Gastroesophageal sphincter (tissue), 4 donors: Measurements from ENCODE around the gene PIP5K1C. TPM values are rescaled to one million over a fixed set of nuclear protein-coding genes. Genes with fewer than 3 reads are reported as not detected.
A peak's percentile ranks its signal among the peaks of the same experiment; 100 is the strongest.

ENCODE experiments used
- ATAC-seq: fragments of 150-250 bp; one replicate; pipeline ENCODE4 v1.9.1; 2016; ENCODE audit warnings: mild to moderate bottlenecking, moderate library complexity
- H3K27ac ChIP-seq, 4 donors: fragments of 200-600 bp; sonication (generic) in 3 of 4; 1 replicate in 3 of 4; 2 replicates in 1 of 4; pipeline ENCODE4 v1.5.1; 2016 to 2019
- H3K27me3 ChIP-seq: fragments of 200-600 bp; sonication (generic); one replicate; pipeline ENCODE4 v1.5.1; 2019
- H3K36me3 ChIP-seq, 2 donors: fragments of 200-600 bp; sonication (generic); one replicate each; pipeline ENCODE4 v1.5.1; 2019; ENCODE audit warnings: control low read depth in 1 of 2
- H3K4me1 ChIP-seq, 3 donors: fragments of 200-600 bp; sonication (generic); 1 replicate in 2 of 3; 2 replicates in 1 of 3; pipeline ENCODE4 v1.5.1; 2016 to 2019; ENCODE audit warnings: control low read depth in 2 of 3
- H3K4me3 ChIP-seq, 2 donors: fragments of 200-600 bp; sonication (generic); one replicate each; pipeline ENCODE4 v1.5.1; 2019; ENCODE audit warnings: mild to moderate bottlenecking in 1 of 2, moderate library complexity in 1 of 2
- H3K9me3 ChIP-seq, 3 donors: fragments of 200-600 bp; sonication (generic); one replicate each; pipeline ENCODE4 v1.5.1; 2017 to 2019; ENCODE audit warnings: control low read depth in 2 of 3
- CTCF ChIP-seq, 4 experiments: fragments of 200-600 bp in 2 of 4; fragments of 450-650 bp in 2 of 4; sonication (generic) in 1 of 4; IDR thresholded peaks; one replicate each; pipeline ENCODE4 v1.5.1; 2017 to 2019; ENCODE audit warnings: antibody characterized with exemption in 4 of 4, mild to moderate bottlenecking in 2 of 4, moderate library complexity in 2 of 4
- EP300 ChIP-seq: sonication (generic); formaldehyde crosslinking; IDR thresholded peaks from one replicate; pipeline ENCODE4 v1.6.1; 2017; ENCODE audit warnings: antibody characterized with exemption, mild to moderate bottlenecking
- POLR2A ChIP-seq, 2 donors: fragments of 450-650 bp; IDR thresholded peaks; one replicate each; pipeline ENCODE4 v1.6.1; 2017; ENCODE audit warnings: antibody characterized with exemption in 2 of 2, mild to moderate bottlenecking in 2 of 2, moderate library complexity in 1 of 2
- POLR2AphosphoS5 ChIP-seq: sonication (generic); formaldehyde crosslinking; IDR thresholded peaks from one replicate; pipeline ENCODE4 v1.6.1; 2017; ENCODE audit warnings: antibody characterized with exemption
- WGBS, 2 donors: methylation state at CpG; one replicate each; pipeline ENCODE4 v1.1.5; 2018; ENCODE audit warnings: low coverage in 1 of 2; 5-methylcytosine and 5-hydroxymethylcytosine counted together
- total RNA-seq, 4 donors: library from RNA; depleted of rRNA; stranded (reverse); fragments of >200 nt; gene quantifications; one replicate each; pipeline ENCODE4 v1.1.0, GENCODE V29; 2016

Gene PIP5K1C
- total RNA-seq, 4 donors from 2014 or later = 50.8 to 165 (median 61.5) TPM

- Histone ChIP-seq H3K27me3 (no peaks in the 10 kb centered on the region), H3K9me3 (peaks cover 0 to 6% (median 0%) of the 10 kb centered on the region in 3 donors), H3K4me1 (peaks cover 0 to 61% (median 20%) of the 10 kb centered on the region in 3 donors), H3K4me3 (no peak overlapping the region), H3K27ac (peak overlapping the region in 3 of 4 donors; percentile 44 to 79 (median 61)), H3K36me3 (peaks cover 0 to 25% of the 10 kb centered on the region in 2 donors)
- ATAC-seq = no peak
- 80 to 84% methylated on average over 5 to 8 of the region's 10 CpGs for WGBS, 2 donors
- no peak for TF ChIP-seq EP300
- TF ChIP-seq POLR2A (IDR thresholded peaks at IDR 0.05) = no peak
- TF ChIP-seq CTCF (IDR thresholded peaks at IDR 0.05) = no peak
- no peak for TF ChIP-seq POLR2AphosphoS5
Observed at GRCh38 chr19:3682286-3682685, 18.0 kb downstream of the PIP5K1C start.

- 87 to 93% methylated on average over 4 to 11 of the region's 12 CpGs for WGBS, 2 donors
- Histone ChIP-seq H3K9me3 (peaks cover 0 to 6% (median 0%) of the 10 kb centered on the region in 3 donors), H3K36me3 (peaks cover 0 to 25% of the 10 kb centered on the region in 2 donors), H3K27me3 (no peaks in the 10 kb centered on the region), H3K27ac (peak overlapping the region in 2 of 4 donors; percentile 44 to 79), H3K4me1 (peaks cover 0 to 56% (median 14%) of the 10 kb centered on the region in 3 donors), H3K4me3 (no peak overlapping the region)
- TF ChIP-seq CTCF (IDR thresholded peaks at IDR 0.05) (no peak), EP300 (no peak), POLR2AphosphoS5 (no peak), POLR2A (IDR thresholded peaks at IDR 0.05) (no peak)
- no peak for ATAC-seq
Observed at GRCh38 chr19:3680939-3681338, 19.3 kb downstream of the PIP5K1C start.

GRCh38 chr19:3679581-3679980 is 20.7 kb downstream of the PIP5K1C start:
- no peak overlapping the region for H3K4me3 ChIP-seq
- H3K36me3 ChIP-seq = peaks cover 0 to 20% of the 10 kb centered on the region in 2 donors
- WGBS, 2 donors = 92% methylated on average over 7 of the region's 13 CpGs; no CpG with 5 or more reads in 1 of the 2 donors
- peaks cover 0 to 5% (median 0%) of the 10 kb centered on the region in 3 donors for H3K9me3 ChIP-seq
- H3K27ac ChIP-seq = peak overlapping the region in 2 of 4 donors; percentile 0 to 100
- peaks cover 0 to 62% (median 14%) of the 10 kb centered on the region in 3 donors for H3K4me1 ChIP-seq
- H3K27me3 ChIP-seq = no peaks in the 10 kb centered on the region
- no peak for ATAC-seq
- TF ChIP-seq POLR2A (IDR thresholded peaks at IDR 0.05) (no peak), CTCF (IDR thresholded peaks at IDR 0.05) (no peak), EP300 (no peak), POLR2AphosphoS5 (no peak)

- 80 to 100% methylated on average over 1 of the region's 12 CpGs for WGBS, 2 donors
- H3K4me3 ChIP-seq = no peak overlapping the region
- no peaks in the 10 kb centered on the region for H3K27me3 ChIP-seq
- H3K36me3 ChIP-seq = peaks cover 0 to 17% of the 10 kb centered on the region in 2 donors
- peak overlapping the region in 1 of 4 donors; percentile 100 for H3K27ac ChIP-seq
- no peak for ATAC-seq
- peaks cover 0 to 62% (median 14%) of the 10 kb centered on the region in 3 donors for H3K4me1 ChIP-seq
- H3K9me3 ChIP-seq = peaks cover 0 to under 1% (median 0%) of the 10 kb centered on the region in 3 donors
- TF ChIP-seq POLR2A (IDR thresholded peaks at IDR 0.05) (no peak), CTCF (IDR thresholded peaks at IDR 0.05) (no peak), POLR2AphosphoS5 (no peak), EP300 (no peak)
Observed at GRCh38 chr19:3679138-3679537, 21.1 kb downstream of the PIP5K1C start.

- Histone ChIP-seq H3K4me1 (peaks cover 0 to 62% (median 7%) of the 10 kb centered on the region in 3 donors), H3K27ac (peak overlapping the region in 1 of 4 donors; percentile 100), H3K9me3 (no peaks in the 10 kb centered on the region), H3K4me3 (no peak overlapping the region), H3K36me3 (peaks cover 0 to 20% of the 10 kb centered on the region in 2 donors), H3K27me3 (no peaks in the 10 kb centered on the region)
- 85 to 95% methylated on average over 3 of the region's 3 CpGs for WGBS, 2 donors
- TF ChIP-seq EP300 (no peak), CTCF (IDR thresholded peaks at IDR 0.05) (no peak), POLR2A (IDR thresholded peaks at IDR 0.05) (no peak), POLR2AphosphoS5 (no peak)
- ATAC-seq = no peak
Observed at GRCh38 chr19:3678188-3678587, 22.1 kb downstream of the PIP5K1C start.
